Keratinocyte (primary cell): ENCODE measurements around the gene ARL14EPL. TPM values are rescaled to one million over a fixed set of nuclear protein-coding genes. Genes with fewer than 3 reads are reported as not detected.
A peak's percentile ranks its signal among the peaks of the same experiment; 100 is the strongest.

Experiments
- DNase-seq: peaks from one replicate; pipeline ENCODE4 v3.0.0-alpha.2; 2011; ENCODE audit warnings: low read depth, missing footprints, low spot score
- FAIRE-seq: peaks from 2 replicates; lab custom pipeline; 2011; peaks lifted over from hg19 to GRCh38; lab: Jason Lieb, UNC
- H2AFZ ChIP-seq: 2 replicates; pipeline ENCODE4 v1.6.0; 2012; ENCODE audit warnings: low read length, control low read depth, inconsistent platforms; ENCODE audit not compliant: control insufficient read depth
- H3K27ac ChIP-seq: 2 replicates; pipeline ENCODE4 v1.5.1; 2011; ENCODE audit warnings: low read length; ENCODE audit not compliant: control insufficient read depth, insufficient read depth
- H3K27me3 ChIP-seq: 3 replicates; pipeline ENCODE4 v1.6.0; 2011; ENCODE audit warnings: low read length; ENCODE audit not compliant: control insufficient read depth, insufficient read depth; ENCODE audit errors: extremely low read depth
- H3K36me3 ChIP-seq, 2 experiments: 2 replicates in 1 of 2; 3 replicates in 1 of 2; pipeline ENCODE4 v1.5.1; 2011; ENCODE audit warnings: low read length in 2 of 2, mild to moderate bottlenecking in 1 of 2; ENCODE audit not compliant: control insufficient read depth in 2 of 2, insufficient read depth in 2 of 2; ENCODE audit errors: extremely low read depth in 1 of 2
- H3K4me1 ChIP-seq: 3 replicates; pipeline ENCODE4 v1.5.1; 2011; ENCODE audit warnings: low read length; ENCODE audit not compliant: control insufficient read depth, insufficient read depth; ENCODE audit errors: extremely low read depth
- H3K4me2 ChIP-seq: 3 replicates; pipeline ENCODE4 v1.6.0; 2011; ENCODE audit warnings: low read depth, low read length; ENCODE audit not compliant: control insufficient read depth, insufficient read depth; ENCODE audit errors: extremely low read depth
- H3K4me3 ChIP-seq, 3 experiments: fragments of 200-600 bp in 1 of 3; sonication (generic) in 1 of 3; 2 replicates in 2 of 3; 3 replicates in 1 of 3; pipeline ENCODE4 v1.5.1; 2011 to 2016; ENCODE audit warnings: low read length in 3 of 3, mild to moderate bottlenecking in 3 of 3, control low read depth in 2 of 3, inconsistent platforms in 1 of 3, low read depth in 1 of 3, mixed read lengths in 1 of 3, mixed run types in 1 of 3, moderate library complexity in 1 of 3; ENCODE audit not compliant: control insufficient read depth in 2 of 3, insufficient read depth in 2 of 3; ENCODE audit errors: extremely low read depth in 1 of 3
- H3K79me2 ChIP-seq: 2 replicates; pipeline ENCODE4 v1.6.0; 2012; ENCODE audit warnings: low read length; ENCODE audit not compliant: control insufficient read depth, insufficient read depth
- H3K9ac ChIP-seq: 3 replicates; pipeline ENCODE4 v1.6.0; 2011; ENCODE audit warnings: low read length; ENCODE audit not compliant: control insufficient read depth, insufficient read depth; ENCODE audit errors: extremely low read depth
- H3K9me1 ChIP-seq: 3 replicates; pipeline ENCODE4 v1.6.0; 2011; ENCODE audit warnings: low read length; ENCODE audit not compliant: control insufficient read depth, insufficient read depth; ENCODE audit errors: extremely low read depth
- H3K9me3 ChIP-seq: 2 replicates; pipeline ENCODE4 v1.5.1; 2012; ENCODE audit warnings: low read depth, low read length; ENCODE audit not compliant: control insufficient read depth
- H4K20me1 ChIP-seq: 3 replicates; pipeline ENCODE4 v1.6.0; 2011; ENCODE audit warnings: low read length; ENCODE audit not compliant: control insufficient read depth, insufficient read depth; ENCODE audit errors: extremely low read depth
- CTCF ChIP-seq, 3 experiments: IDR thresholded peaks in 1 of 3; conservative IDR thresholded peaks in 1 of 3; optimal IDR thresholded peaks in 1 of 3; 2 replicates in 2 of 3; 3 replicates in 1 of 3; pipeline versions ENCODE3 to v1.5.1; 2011; ENCODE audit warnings: low read length in 3 of 3, mild to moderate bottlenecking in 3 of 3, moderate library complexity in 2 of 3, control low read depth in 1 of 3, inconsistent platforms in 1 of 3; ENCODE audit not compliant: insufficient read depth in 2 of 3; ENCODE audit errors: extremely low read depth in 1 of 3
- EZH2 ChIP-seq: IDR thresholded peaks from one replicate; pipeline ENCODE4 v1.6.1; 2012; ENCODE audit warnings: inconsistent platforms, mild to moderate bottlenecking, low read length, moderate library complexity
- dilution Hi-C: fragments of 300-500 bp; cut with MboI; formaldehyde crosslinking; loops from one replicate; pipeline ENCODE4 v1.7.0; 2020; ENCODE audit warnings: low sequenced_read_pairs; ENCODE audit not compliant: extremely low pct_ligation_motif_present
- polyA plus RNA-seq, 5 experiments: library from polyadenylated mRNA; depleted of rRNA in 3 of 5; stranded (reverse) in 3 of 5; stranded (forward) in 1 of 5; unstranded in 1 of 5; fragments of >200 nt; gene quantifications; 1 replicate in 1 of 5; 2 replicates in 3 of 5; 3 replicates in 1 of 5; pipeline versions ENCODE4 v1.2.1 to v1.2.3, GENCODE V29; 2011 to 2012; ENCODE audit warnings: missing spikeins in 2 of 5, low read depth in 1 of 5, low replicate concordance in 1 of 5

The ARL14EPL gene
- polyA plus RNA-seq, 1 donor (not counting 4 experiments of a cell fraction or from before 2014, with no cell fraction given), result not detected

DNA sequence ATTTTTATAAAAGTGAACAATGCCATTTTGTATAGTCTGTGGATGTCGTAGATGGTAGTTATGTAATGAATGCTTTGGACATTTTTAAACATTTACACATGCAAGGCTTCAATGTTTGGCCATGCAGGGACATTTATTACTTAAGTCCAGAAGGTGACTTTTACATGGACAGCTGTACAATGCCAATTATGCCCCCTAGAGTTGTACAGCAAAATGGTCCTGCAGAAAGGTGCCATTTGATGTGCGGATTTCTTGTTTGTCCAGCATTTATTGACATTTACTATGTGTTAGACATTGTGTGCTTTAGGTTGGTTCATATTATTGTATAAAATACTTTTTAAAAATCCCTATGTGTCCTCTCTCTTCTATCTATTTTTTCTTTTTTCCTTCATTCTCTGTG, 30.1 kb downstream of the ARL14EPL start:
- peaks cover 3% of the 10 kb centered on the region for H3K27me3 ChIP-seq
- no peaks in the 10 kb centered on the region for H3K9me3 ChIP-seq
- H3K36me3 ChIP-seq, result no peaks in the 10 kb centered on the region
- no peaks in the 10 kb centered on the region for H4K20me1 ChIP-seq
- dilution Hi-C loops, result no loop called here
- peak in 1 of 3 experiments; percentile 18 for TF ChIP-seq CTCF (optimal IDR thresholded peaks at IDR 0.05 in 1 of 3, IDR thresholded peaks at IDR 0.05 in 1 of 3, conservative IDR thresholded peaks at IDR 0.05 in 1 of 3; ENCODE audit: extremely low read depth in 1 of 3, insufficient read depth in 2 of 3, low read length in 3 of 3)
- TF ChIP-seq EZH2, result no peak
- no peak overlapping the region for H3K4me3 ChIP-seq
- H3K79me2 ChIP-seq, result no peaks in the 10 kb centered on the region
- DNase-seq (no peak), FAIRE-seq (no peak)
- no peak overlapping the region for H3K27ac ChIP-seq
- no peaks in the 10 kb centered on the region for H3K9me1 ChIP-seq
- H3K9ac ChIP-seq, result no peak overlapping the region
- H2AFZ ChIP-seq, result no peak overlapping the region
- H3K4me1 ChIP-seq, result no peaks in the 10 kb centered on the region
- H3K4me2 ChIP-seq, result no peak overlapping the region

GRCh38 chr5:116063950-116064349, 31.7 kb downstream of the ARL14EPL start:
- no peak for TF ChIP-seq CTCF (optimal IDR thresholded peaks at IDR 0.05 in 1 of 3, IDR thresholded peaks at IDR 0.05 in 1 of 3, conservative IDR thresholded peaks at IDR 0.05 in 1 of 3; ENCODE audit: extremely low read depth in 1 of 3, insufficient read depth in 2 of 3, low read length in 3 of 3)
- no peak for TF ChIP-seq EZH2
- Histone ChIP-seq H4K20me1 (no peaks in the 10 kb centered on the region), H3K9ac (no peak overlapping the region), H2AFZ (no peak overlapping the region), H3K79me2 (no peaks in the 10 kb centered on the region), H3K9me3 (no peaks in the 10 kb centered on the region), H3K4me1 (no peaks in the 10 kb centered on the region), H3K27ac (no peak overlapping the region), H3K36me3 (no peaks in the 10 kb centered on the region), H3K4me3 (no peak overlapping the region), H3K4me2 (no peak overlapping the region), H3K9me1 (no peaks in the 10 kb centered on the region), H3K27me3 (no peaks in the 10 kb centered on the region)
- FAIRE-seq (no peak), DNase-seq (no peak)
- dilution Hi-C loops, result no loop called here
